ENCODE data around the gene SLC24A4.

SLC24A4 gene

DNA sequence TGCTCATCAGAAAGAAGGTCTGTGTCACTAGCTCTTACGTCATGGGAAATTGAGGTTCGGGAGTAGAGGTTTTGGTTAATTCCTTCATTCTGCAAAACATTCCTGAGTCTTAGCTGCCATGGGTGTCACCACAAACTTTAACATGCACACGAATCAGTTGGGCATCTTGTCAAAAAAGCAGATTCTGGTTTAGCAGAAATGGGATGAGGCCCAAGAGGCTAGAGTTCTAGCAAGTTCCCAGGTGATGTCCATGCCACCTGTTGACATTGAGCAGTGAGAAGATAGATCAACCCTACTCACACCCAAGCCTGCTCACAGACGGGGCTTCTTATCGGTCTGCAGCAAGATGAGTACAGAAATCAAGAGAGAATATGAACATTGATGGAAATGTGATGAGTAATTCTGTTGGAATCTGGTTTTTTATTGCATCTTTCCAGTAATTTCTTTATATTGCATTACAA is 179.0 kb downstream of the SLC24A4 start:
- no peak for DNase-seq (ENCODE audit: low read depth)

DNA sequence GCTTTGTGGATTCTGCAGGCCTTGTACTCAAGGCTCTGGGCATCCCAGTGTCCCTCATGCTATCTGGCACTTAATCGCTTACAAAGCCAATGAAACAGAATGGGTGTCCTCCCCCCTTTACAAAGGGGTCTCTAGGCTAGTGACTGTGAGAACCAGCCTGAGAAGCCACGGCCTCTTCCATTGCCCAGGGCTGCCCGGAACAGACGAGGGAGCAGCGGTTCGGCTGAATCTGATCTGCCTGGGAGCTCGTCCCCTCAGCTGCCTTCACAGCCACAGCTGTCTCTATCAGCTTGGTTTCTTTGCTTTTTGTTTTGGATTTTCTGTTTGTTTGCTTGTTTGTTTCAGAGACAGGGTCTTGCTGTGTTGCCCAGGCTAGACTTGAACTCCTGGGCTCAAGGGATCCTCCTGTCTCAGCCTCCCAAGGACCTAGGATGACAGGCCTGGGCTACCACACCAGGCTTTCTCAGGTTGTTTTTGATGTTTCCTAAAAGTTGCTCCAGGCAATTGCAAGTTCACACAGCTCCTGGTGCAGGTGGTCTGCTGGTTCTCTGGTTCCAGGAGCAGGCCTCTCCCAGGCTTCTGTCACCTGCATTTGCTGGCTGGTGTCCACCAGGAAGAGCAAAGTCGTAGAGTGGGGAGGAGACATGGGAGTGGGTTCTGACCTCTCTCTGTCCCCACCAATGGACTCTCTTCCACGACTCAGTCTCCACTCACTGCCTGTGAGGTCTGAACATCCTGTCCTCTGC is 179.7 kb downstream of the SLC24A4 start:
- DNase-seq (ENCODE audit: low read depth), result no peak

DNA sequence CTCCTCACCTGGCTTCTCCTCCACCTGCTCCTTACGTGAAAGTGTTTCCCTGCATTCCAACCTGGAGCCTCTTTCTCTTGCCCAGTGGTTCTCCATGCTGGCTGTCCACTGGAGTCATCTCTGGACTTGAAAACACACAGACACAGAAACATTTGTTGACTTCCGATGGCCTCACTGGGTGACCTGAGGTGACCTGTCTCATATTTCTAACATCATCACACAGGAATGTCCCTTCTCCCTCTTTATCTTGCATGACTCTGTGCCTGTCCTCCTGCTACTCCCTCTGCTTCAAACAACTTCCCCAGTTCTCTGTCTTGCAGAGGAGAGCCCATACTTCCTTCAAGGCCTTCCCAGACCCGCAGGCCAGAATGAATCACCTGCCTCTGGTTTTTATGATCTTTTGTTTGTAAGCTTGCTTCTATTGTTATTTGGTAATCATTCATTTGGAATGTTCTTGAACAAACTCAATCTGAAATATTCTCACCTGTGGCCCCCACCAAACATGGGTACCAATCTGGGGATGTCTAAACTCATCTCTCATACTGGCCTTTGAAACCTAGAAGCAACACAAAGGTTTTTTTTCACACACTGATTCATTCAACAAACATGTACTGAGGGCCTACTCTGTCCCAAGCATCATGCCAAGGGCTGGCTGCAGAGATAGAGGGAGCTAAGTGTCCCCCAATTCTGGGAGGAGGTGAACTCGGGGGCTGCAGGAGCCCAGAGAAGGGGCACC is 181.0 kb downstream of the SLC24A4 start:
- DNase-seq (ENCODE audit: low read depth), result no peak

DNA sequence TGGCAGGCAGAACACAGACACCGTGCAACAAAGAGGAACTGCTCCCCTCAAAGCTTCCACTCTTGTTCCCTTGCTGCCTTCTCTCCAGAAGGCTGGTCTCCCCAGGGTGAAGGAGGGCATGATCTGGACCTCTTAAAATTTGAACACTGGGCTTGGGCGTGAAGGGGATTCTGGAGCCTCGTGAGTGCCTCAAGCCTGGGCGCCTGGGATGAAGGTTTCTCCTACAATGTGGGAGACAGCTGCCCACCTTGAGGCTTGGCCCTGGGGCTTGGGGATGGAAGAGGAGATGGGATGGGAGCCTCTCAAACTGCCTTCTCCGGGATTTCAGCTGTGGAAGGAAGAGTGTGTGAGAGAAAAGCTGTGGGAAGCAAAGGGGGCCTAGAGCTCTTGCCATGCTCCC is 182.9 kb downstream of the SLC24A4 start:
- no peak for DNase-seq (ENCODE audit: low read depth)

DNA sequence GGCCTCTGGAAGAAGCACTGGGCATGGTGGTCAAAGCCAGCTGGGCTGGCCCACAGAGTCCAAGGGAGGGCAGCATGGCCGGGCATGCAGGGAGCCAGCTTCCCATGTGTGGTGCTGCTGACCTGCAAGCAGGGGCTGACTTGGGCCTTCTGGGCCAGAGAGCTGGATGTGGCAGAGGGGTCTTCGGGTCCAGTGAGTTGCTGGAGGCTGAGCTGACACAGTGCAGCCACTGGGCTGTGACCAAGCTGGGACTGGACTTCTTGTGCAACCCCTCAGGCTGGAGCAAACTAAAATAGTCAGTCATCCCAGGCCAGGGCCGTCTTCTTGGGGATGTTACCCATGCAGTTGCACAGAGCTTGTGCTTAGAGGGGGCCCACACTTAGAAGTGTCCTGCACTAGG is 183.3 kb downstream of the SLC24A4 start:
- DNase-seq (ENCODE audit: low read depth), result no peak

DNA sequence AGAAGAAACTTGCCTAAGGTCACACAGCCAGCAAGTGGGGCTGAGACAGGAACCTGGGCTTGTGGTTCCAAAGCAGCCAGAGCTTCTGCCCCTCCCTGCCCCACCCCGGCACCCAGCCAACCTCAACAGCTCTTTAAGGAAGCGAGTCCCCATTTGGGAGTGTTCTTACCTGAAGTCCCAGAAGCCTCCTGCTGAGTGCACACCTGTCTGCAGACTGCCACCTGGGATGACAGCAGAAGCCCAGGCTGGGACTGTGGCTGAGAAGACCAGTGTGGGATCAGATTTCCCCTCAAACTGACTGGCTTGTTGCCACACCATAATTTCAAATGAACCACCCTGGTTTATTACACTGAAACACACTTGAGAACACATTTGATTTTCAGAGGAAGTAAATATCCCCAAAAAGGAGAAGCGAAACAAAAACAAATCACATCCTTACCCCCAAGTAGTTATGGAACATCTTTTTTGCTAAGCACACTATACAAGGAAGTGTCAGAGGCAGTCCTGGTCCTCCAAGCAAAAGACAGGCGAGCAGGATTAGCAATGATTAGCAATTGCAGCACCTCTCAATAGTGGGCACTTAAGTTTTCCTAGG is 184.3 kb downstream of the SLC24A4 start:
- DNase-seq (ENCODE audit: low read depth), result no peak

DNA sequence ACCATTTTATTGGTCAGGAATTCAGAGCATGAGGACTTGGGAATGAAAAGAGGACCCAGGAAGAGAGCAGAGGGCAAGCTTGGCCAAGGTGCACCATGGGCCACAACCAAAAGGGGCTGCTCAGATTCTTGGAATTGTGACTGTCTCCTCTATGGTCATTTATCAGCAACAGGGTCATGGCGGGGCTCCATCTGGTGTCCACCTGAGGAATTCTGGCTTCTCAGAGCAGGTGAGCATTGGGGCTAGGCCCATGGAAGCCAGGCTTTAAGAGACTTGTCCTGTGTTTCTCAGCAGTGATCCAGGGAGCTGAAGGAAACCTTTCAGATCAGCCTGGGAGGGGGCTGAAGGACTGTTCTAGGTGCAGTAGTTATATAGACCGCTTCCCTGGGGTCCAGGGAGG is 188.0 kb downstream of the SLC24A4 start:
- DNase-seq (ENCODE audit: low read depth), result no peak

DNA sequence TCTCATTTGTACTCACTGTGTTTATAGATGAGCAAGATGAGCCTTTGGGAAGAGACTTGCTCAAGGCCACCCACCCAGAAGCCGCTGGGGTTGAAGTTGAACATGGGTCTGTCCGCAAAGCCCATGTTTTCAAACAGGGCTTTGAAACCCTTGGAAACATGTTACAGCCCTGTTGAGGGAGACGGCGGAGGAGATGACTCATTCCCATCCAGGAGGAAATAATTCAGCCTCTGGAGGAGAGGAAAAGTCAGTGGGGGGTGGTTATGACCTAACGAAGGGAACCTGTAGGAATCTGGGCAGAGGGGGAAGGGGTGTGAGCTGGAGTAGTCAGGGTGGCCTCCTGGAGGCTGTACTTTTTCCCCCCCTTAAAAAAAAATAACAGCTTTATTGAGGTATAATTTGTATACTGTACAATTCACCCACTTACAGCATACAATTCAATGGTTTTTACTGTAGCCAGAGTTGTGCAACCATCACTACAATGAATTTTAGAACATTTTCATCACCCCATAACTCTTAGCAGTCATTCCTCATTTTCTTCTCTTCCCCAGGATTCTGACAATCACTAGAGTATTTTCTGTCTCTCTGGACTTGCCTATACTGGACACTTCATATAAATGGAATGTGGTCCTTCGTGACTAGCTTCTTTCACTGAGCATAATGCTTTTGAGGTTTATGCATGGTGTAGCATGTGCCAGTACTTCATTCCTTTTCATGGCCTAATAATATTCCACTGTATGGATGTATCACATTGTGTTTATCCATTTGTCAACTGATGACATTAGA is 188.7 kb downstream of the SLC24A4 start:
- DNase-seq (ENCODE audit: low read depth), result peak; percentile 88

DNA sequence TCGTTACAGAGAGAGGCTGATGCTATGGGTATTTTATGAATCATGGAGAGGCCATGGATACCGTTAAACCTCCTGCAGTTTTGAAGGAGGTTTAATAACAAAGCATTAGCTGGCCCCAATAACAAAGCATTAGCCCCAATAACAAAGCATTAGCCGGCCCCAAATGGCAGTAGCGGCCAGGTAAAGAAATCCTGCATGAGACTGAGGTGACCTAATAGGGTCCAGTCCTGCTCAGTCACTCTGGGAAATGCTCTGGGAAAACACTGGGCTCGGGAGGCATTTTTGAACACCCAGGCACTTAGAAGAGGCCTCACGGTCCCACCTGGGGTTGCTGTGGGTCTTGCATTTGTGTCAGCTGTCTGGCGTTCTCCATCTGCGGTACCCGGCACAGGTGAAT is 189.8 kb downstream of the SLC24A4 start:
- DNase-seq (ENCODE audit: low read depth), result no peak

DNA sequence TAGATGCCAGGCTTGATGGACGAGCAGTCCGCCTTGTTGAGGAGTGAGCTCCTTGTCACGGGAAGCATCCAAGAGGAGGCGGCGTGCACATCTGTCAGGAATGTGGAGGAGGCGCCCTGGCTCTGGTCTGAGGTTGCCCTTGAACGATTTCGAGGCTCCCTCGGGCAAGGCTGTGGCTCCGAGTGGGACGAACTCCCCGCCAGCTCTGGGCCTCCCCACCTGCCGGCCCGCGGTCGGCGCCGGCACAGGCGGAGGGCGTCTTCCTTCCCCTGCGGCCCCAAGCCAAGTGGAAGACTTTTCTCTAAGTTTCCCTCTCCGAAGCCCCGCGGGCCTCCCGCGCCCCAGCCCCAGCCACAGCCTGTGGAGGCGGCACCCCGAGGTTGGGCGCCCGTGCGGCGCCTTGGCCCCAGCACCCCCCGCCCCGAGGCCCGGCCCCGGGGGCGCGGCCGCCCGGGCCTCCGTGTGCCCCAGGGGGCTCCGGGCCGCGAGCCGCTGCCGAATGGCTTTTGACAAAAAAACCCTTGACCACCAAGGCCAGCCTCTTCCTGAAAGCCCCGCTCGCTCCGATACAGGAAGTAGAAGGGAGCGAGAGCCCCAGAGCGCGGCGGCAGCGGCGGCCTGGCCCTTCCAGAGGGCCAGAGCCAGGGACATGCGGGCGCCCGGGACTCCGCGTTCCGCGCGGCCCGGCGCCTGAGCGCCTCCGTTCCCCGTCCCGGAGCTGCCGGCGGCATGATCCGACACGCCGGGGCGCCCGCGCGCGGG is 190.4 kb downstream of the SLC24A4 start, which contains the start of gene RIN3:
RIN3 (plus strand) TSS at position 578 of the 762 bp plus-strand sequence; CDS start at position 730, 152 bp downstream.
- DNase-seq (ENCODE audit: low read depth), result no peak

DNA sequence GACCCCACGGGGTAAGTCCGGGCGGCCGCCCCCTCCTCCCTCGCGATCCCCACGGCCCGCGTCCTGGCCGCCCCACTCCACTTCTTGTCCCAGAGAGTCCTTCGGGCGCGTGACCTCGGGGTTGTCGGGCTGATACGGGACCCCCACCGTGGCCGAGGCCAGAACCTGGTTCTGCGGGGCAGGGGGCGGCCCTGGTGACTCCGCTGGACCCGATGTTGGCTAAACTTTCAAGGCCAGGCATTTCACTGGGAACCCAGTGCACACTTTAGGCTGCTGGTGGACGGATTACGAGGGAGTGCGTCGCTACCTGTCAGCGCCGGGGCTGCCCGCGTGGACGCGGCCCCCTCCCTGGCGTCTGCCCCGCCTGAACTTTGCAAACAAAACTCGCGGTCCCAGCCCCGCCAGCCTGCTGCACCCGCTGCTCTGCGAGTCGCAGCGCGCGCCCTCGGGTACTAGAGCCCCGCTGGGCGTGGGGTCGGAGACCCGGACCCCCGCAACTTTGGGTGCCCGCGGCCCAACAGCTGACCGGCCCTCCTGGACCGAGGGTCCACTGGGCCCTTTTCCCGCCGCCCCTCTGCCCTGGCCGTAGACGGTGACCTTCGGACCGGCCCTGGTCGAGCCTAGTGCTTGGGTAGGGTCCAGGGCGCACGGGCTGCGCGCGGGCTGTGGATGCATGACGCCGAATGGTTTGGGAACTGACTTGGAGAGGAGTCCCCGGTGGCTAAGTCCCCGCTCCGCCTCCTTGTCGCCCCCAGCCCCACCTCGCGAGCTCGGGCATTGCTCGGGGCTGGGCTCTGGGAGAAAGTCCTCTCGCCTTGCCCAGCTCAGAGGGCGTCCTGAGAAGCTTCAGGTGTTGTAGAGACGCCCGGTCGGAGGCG is 191.2 kb downstream of the SLC24A4 start:
- no peak for DNase-seq (ENCODE audit: low read depth)

DNA sequence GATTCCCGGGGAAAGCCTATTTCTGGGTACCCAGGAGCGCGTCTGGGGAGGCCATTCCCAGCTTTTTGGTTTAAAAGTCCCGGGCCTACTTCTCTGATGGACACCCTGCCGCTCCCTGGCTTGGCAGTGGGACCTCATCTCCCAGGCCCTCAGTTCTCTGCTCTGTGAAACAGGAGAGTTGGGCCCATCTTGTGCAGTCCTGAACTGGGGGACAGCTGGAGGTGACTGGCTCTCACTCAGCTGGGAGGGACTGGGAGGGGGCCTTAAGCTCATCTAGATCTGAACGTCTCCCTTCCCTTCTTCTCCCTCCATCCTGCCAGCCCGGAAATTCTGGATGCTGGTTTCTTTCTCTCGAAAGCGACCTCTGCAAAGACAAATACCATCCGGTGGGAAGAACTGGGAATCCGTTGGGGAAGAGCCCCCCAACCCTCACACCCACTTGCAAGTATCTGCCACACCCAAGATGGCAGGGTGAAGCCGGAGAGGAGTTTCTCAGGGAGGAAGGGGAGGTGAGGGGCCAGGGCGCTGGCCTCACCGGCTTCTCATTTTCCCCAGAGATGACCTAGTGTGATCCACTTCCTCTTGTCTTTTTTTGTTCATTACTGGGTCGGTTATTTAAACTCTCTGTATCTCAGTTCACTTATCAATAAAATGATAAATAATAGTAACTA is 192.0 kb downstream of the SLC24A4 start:
- DNase-seq (ENCODE audit: low read depth), result no peak

DNA sequence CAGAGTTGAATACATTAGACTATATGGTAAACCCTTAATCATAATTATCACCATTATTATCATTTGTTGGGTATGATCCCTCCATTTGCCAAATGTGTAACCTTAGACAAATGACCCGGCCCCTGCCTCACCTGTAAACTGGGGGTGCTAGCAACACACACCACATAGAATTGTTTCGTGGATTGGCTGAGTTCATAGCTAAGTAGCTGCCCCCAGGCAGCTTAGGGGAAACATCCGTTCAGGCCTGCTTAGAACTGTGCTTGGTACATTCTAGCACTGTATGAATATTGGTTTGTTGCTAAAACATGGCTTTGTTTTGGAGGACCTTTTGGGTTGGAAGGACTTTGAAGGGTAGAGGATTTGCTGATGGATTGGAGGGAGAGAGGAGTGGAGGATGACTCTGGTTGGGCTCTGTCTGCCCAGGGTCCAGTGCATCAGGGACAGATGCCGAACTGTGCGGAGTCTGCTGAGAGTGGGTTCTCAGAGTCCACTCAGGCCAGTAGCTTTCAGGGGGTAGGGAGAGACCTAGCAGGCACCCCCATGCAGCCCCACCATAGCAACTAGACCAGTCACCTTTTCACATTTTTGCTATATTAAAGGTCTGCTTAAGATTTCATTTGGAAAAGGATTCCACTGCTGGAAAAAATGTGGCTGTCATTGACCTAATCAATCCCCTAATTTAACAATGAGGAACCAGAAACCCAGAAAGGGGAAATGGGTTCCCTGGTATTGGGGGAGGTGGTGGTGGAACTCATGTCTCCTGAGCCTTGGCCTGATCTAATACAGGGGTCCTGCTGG is 192.8 kb downstream of the SLC24A4 start:
- no peak for DNase-seq (ENCODE audit: low read depth)

DNA sequence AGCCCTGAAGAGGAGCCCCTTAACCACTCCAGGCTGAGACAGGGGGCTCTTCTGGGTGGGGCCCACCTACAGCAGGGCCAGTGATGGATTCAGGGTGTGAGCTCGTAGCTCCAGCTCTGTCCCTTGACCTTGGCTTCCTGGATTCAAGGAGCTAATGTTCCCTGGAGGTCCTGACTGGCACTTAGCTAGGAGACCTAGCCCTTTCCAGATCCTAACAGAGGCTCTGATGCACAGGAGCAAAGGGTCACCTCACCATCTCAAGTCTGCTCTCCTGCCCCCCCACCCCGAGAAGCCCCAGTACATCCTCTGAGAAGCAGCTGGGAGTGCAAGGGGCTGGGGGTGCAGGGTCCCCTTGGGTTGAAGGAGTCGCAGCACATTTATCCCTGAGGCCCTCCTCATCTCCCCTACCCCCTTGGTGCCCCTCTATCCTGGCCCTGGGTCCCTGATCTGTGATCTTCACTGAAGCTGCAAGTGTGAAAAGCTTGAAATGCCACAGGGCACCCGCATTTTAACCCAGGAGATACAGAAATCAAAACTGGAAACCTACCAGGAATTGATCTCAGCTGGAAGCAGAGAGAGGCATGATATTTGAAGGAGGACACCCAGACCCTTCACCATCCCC is 193.5 kb downstream of the SLC24A4 start:
- no peak for DNase-seq (ENCODE audit: low read depth)

DNA sequence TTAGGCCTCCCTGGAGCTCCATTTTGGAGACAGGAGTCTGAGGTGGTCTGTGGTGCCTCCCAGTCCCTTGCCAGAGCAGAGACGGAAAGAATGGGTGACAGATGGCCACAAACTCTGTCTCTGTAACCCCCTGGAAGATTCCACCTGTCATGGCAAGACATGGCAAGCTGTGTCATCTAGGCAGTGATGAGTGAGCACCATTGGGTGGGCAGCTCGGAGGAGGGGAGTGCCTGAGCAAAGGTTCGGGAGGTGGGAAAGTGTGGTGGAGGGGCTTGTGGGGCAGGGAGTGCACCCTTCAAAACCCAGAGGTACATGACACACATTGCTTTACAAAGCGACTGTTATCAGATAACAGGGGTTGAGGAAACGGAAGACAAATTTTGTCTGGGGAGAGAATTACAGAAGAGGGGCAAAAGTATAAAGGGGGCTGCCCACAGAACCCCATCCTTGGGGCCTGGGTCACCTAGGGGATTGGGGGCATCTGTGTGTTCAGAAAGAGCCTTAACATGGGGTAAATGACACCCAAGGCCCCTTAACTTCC is 194.1 kb downstream of the SLC24A4 start:
- no peak for DNase-seq (ENCODE audit: low read depth)

DNA sequence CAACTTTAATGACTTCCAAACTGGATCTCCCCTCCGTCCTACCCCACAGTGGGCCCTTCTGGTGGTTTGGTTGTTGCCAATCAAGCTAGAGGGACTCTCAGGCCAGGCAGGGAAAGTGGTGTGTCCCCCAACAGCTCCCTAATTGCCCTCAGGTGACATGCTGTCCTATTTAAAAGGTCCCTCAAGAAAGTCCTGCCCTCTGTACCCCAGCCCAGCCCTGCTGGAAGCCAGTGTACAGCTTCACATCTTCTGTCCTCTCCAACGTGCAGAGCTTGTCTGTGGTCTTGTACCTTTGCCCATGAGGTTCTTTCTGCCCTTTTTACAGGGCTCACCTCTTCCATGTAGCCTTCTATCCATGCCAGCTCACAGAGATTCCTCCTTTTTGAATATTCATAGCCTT is 194.8 kb downstream of the SLC24A4 start:
- DNase-seq (ENCODE audit: low read depth), result no peak

DNA sequence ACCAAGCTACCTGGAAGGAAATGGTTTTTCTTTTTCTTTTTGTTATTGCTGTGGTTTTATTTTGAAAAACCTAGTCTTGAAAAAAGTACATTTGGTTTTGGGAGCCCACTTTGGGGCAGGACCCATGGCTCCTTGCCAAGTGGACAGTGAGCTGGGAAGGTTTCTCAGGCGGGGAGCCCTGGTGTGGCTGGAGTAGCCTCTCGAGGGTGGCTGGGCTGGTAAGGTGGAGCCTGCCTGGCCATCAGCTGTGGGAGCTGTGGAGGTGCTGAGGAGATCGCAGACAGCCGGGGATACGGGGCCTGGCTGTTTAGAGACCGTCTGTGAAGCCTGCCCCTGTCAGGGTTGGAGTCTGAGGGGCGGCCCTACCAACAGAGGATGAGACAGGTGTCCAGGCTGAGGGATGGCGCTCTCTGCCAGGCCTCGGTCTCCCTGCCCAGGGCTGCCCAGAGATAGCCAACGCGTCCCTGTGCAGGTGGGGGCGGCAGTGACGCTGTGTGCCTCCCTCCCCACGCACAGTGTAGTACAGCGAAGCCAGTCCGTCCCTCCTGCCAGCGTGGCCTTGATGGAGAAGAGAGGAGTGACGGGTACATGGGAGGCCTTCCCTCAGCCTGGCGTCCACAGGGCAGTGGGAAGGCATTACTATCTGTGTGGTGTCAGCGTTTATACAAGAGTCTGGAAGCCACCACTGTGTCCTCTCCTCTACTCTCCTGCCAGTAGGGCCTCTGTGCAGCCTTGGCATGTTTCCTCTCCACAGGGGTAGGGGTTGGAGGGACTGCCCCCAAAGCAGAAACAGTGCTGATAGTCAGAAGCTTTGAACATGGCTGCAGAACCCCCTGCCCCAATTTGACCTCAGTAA is 196.5 kb downstream of the SLC24A4 start:
- no peak for DNase-seq (ENCODE audit: low read depth)

Data from non-pigmented ciliary epithelial cell (primary cell).